Epithelial cell of esophagus (primary cell): ENCODE measurements around the gene ME3.

Source experiments
- DNase-seq: peaks from one replicate; pipeline ENCODE4 v3.0.0; 2010; ENCODE audit warnings: low read depth
- H3K4me3 ChIP-seq: 2 replicates; pipeline ENCODE4 v1.5.1; 2011; ENCODE audit warnings: mild to moderate bottlenecking, low read length, control low read depth
- CTCF ChIP-seq: IDR thresholded peaks from 2 replicates; pipeline ENCODE4 v1.5.1; 2011; ENCODE audit warnings: low read depth, mild to moderate bottlenecking, low read length, control low read depth, inconsistent platforms; ENCODE audit not compliant: insufficient read depth; ENCODE audit errors: missing control alignments

Gene ME3

GRCh38 chr11:86395061-86395551, 277.3 kb downstream of the ME3 start:
- DNase-seq, result peak; percentile 18
- no peak overlapping the region for H3K4me3 ChIP-seq
- TF ChIP-seq CTCF, result no peak
